ENCODE results near the gene POR. TPM values are rescaled to one million over a fixed set of nuclear protein-coding genes. Genes with fewer than 3 reads are reported as not detected.

POR gene
- total and polyA plus RNA-seq, 2 of the 13 experiments (the other 11 are each of a cell fraction or from before 2014, with no cell fraction given), result 145 to 266 TPM

- TF ChIP-seq GPBP1L1 (CRISPR knock-in tag; IDR thresholded peaks at IDR 0.05), result no peak
- TF ChIP-seq MYPOP (CRISPR knock-in tag; IDR thresholded peaks at IDR 0.05), result peak; percentile 90; the same call in 1 of the 2 replicates
- TF ChIP-seq CHCHD3 (CRISPR knock-in tag; IDR thresholded peaks at IDR 0.05), result no peak
- TF ChIP-seq ZNF839 (CRISPR knock-in tag; IDR thresholded peaks at IDR 0.05; ENCODE audit: borderline replicate concordance), result no peak
- no peak for TF ChIP-seq ZNF674 (CRISPR knock-in tag; IDR thresholded peaks at IDR 0.05; ENCODE audit: low read depth)
- TF ChIP-seq ZBTB33 (CRISPR knock-in tag; IDR thresholded peaks at IDR 0.05), result peak; percentile 85
- no peak for TF ChIP-seq GABPA (IDR thresholded peaks at IDR 0.05; ENCODE audit: low read depth, low read length)
- no peak; the same call in 1 of the 2 replicates for TF ChIP-seq GABPA (CRISPR knock-in tag; IDR thresholded peaks at IDR 0.05; ENCODE audit: low read depth)
- peak; percentile 97 for TF ChIP-seq MEIS1 (CRISPR knock-in tag; IDR thresholded peaks at IDR 0.05; ENCODE audit: borderline replicate concordance)
- no peak for TF ChIP-seq SRSF4 (IDR thresholded peaks at IDR 0.05; ENCODE audit: low read depth, low read length, poor library complexity, severe bottlenecking)
- TF ChIP-seq CC2D1A (CRISPR knock-in tag; IDR thresholded peaks at IDR 0.05), result 0 out of 2 replicates have a peak, but pooled peaks have one; percentile 30
- no peak for TF ChIP-seq THAP8 (CRISPR knock-in tag; IDR thresholded peaks at IDR 0.05; ENCODE audit: borderline replicate concordance)
- TF ChIP-seq ZNF44 (CRISPR knock-in tag; IDR thresholded peaks at IDR 0.05), result no peak
- TF ChIP-seq DNMT3B (CRISPR knock-in tag; conservative IDR thresholded peaks at IDR 0.05), result peak; percentile 83; the same call in 1 of the 2 replicates
- TF ChIP-seq DPF2 (CRISPR knock-in tag; IDR thresholded peaks at IDR 0.05; ENCODE audit: borderline replicate concordance, low read depth), result peak; percentile 89
- TF ChIP-seq HNRNPUL1 (IDR thresholded peaks at IDR 0.05; ENCODE audit: low read depth, low read length), result no peak
- peak; percentile 96 for TF ChIP-seq PHF21A (CRISPR knock-in tag; IDR thresholded peaks at IDR 0.05)
- TF ChIP-seq KLF6 (CRISPR knock-in tag; IDR thresholded peaks at IDR 0.05), result no peak
- peak; percentile 72 for TF ChIP-seq GATAD1 (CRISPR knock-in tag; IDR thresholded peaks at IDR 0.05)
- TF ChIP-seq ZGPAT (CRISPR knock-in tag; IDR thresholded peaks at IDR 0.05), result peak; percentile 90
- peak; percentile 54; the same call in 1 of the 2 replicates for TF ChIP-seq ZNF121 (CRISPR knock-in tag; IDR thresholded peaks at IDR 0.05)
- no peak for TF ChIP-seq ZFAT (CRISPR knock-in tag; conservative IDR thresholded peaks at IDR 0.05)
These were observed 5.6 kb downstream of the POR start (continued) for GRCh38 chr7:75920431-75921161.
